ENCODE measurements around the gene ADAP2.

Gene ADAP2

GRCh38 chr17:30921544-30922196 is at the start of gene ADAP2:
ADAP2 (plus strand) TSS chr17:30921945; CDS start chr17:30922015, 70 bp downstream.
- Histone ChIP-seq H2AFZ (ENCODE audit: low read depth, low read length, severe bottlenecking) (peak within 1 kb of the TSS; percentile 81), H3F3A (ENCODE audit: insufficient read depth) (no peaks in the 10 kb centered on the region), H3K27me3 (ENCODE audit: low read length) (no peaks in the 10 kb centered on the region), H3K9me2 (replicated peaks; ENCODE audit: insufficient read depth, low read length) (no peaks in the 10 kb centered on the region), H3K79me2 (ENCODE audit: insufficient read depth, low read length) (no peaks in the 10 kb centered on the region), H4K20me1 (ENCODE audit: low read depth, low read length) (no peaks in the 10 kb centered on the region), H3K4me3 (ENCODE audit: insufficient read depth, low read length, poor library complexity, severe bottlenecking) (peak within 1 kb of the TSS; percentile 52), H3K4me2 (ENCODE audit: low read depth, low read length, poor library complexity, severe bottlenecking) (peak within 1 kb of the TSS; percentile 72), H3K9me3 (ENCODE audit: insufficient read depth, low read length) (no peaks in the 10 kb centered on the region), H3K9ac (ENCODE audit: low read length) (peak within 1 kb of the TSS; percentile 55), H3K27ac (ENCODE audit: low read depth, low read length) (no peak within 1 kb of the TSS), H3K36me3 (ENCODE audit: low read length) (no peaks in the 10 kb centered on the region)
- no peak for TF ChIP-seq EZH2phosphoT487 (conservative IDR thresholded peaks at IDR 0.05; ENCODE audit: low read length)
- no peak for TF ChIP-seq CTCF (IDR thresholded peaks at IDR 0.05; ENCODE audit: insufficient read depth, low read length, poor library complexity, severe bottlenecking)

- Histone ChIP-seq H3K9me3 (ENCODE audit: insufficient read depth, low read length) (no peaks in the 10 kb centered on the region), H3K36me3 (ENCODE audit: low read length) (peaks cover 30% of the 10 kb centered on the region), H3K27me3 (ENCODE audit: low read length) (no peaks in the 10 kb centered on the region), H3K9me2 (replicated peaks; ENCODE audit: insufficient read depth, low read length) (no peaks in the 10 kb centered on the region), H3K4me3 (ENCODE audit: insufficient read depth, low read length, poor library complexity, severe bottlenecking) (no peak overlapping the region), H3K79me2 (ENCODE audit: insufficient read depth, low read length) (no peaks in the 10 kb centered on the region), H3K9ac (ENCODE audit: low read length) (no peak overlapping the region), H2AFZ (ENCODE audit: low read depth, low read length, severe bottlenecking) (no peak overlapping the region), H3K27ac (ENCODE audit: low read depth, low read length) (no peak overlapping the region), H4K20me1 (ENCODE audit: low read depth, low read length) (no peaks in the 10 kb centered on the region), H3K4me2 (ENCODE audit: low read depth, low read length, poor library complexity, severe bottlenecking) (no peak overlapping the region), H3F3A (ENCODE audit: insufficient read depth) (peaks cover 7% of the 10 kb centered on the region)
- TF ChIP-seq CTCF (IDR thresholded peaks at IDR 0.05; ENCODE audit: insufficient read depth, low read length, poor library complexity, severe bottlenecking) (no peak), EZH2phosphoT487 (conservative IDR thresholded peaks at IDR 0.05; ENCODE audit: low read length) (no peak)
Measured at GRCh38 chr17:30886187-30886586, 35.6 kb upstream of the ADAP2 start.

- Histone ChIP-seq H3K27ac (ENCODE audit: low read depth, low read length) (no peak overlapping the region), H4K20me1 (ENCODE audit: low read depth, low read length) (no peaks in the 10 kb centered on the region), H3K4me2 (ENCODE audit: low read depth, low read length, poor library complexity, severe bottlenecking) (no peak overlapping the region), H3K27me3 (ENCODE audit: low read length) (no peaks in the 10 kb centered on the region), H3K79me2 (ENCODE audit: insufficient read depth, low read length) (no peaks in the 10 kb centered on the region), H2AFZ (ENCODE audit: low read depth, low read length, severe bottlenecking) (no peak overlapping the region), H3K9me3 (ENCODE audit: insufficient read depth, low read length) (no peaks in the 10 kb centered on the region), H3F3A (ENCODE audit: insufficient read depth) (peaks cover 28% of the 10 kb centered on the region), H3K36me3 (ENCODE audit: low read length) (peaks cover 34% of the 10 kb centered on the region), H3K4me3 (ENCODE audit: insufficient read depth, low read length, poor library complexity, severe bottlenecking) (no peak overlapping the region), H3K9ac (ENCODE audit: low read length) (no peak overlapping the region), H3K9me2 (replicated peaks; ENCODE audit: insufficient read depth, low read length) (no peaks in the 10 kb centered on the region)
- no peak for TF ChIP-seq EZH2phosphoT487 (conservative IDR thresholded peaks at IDR 0.05; ENCODE audit: low read length)
- no peak for TF ChIP-seq CTCF (IDR thresholded peaks at IDR 0.05; ENCODE audit: insufficient read depth, low read length, poor library complexity, severe bottlenecking)
Measured at GRCh38 chr17:30894236-30894635, 27.5 kb upstream of the ADAP2 start.

All from SU-DHL-6 (cell line).